HG02642 (cell line): ENCODE measurements around the gene SMARCA2.
"Not testable (repeated sequence)": the region's sequence is repeated elsewhere in the genome, so short reads cannot be mapped to it uniquely, and the experiment has no call there.

ENCODE experiments used
- ATAC-seq: cut with Tn5 transposase; IDR thresholded peaks from one replicate; pipeline ENCODE4 v1.9.1; 2021; ENCODE audit warnings: mild to moderate bottlenecking; ENCODE audit not compliant: unreplicated experiment, poor library complexity

Gene SMARCA2

DNA sequence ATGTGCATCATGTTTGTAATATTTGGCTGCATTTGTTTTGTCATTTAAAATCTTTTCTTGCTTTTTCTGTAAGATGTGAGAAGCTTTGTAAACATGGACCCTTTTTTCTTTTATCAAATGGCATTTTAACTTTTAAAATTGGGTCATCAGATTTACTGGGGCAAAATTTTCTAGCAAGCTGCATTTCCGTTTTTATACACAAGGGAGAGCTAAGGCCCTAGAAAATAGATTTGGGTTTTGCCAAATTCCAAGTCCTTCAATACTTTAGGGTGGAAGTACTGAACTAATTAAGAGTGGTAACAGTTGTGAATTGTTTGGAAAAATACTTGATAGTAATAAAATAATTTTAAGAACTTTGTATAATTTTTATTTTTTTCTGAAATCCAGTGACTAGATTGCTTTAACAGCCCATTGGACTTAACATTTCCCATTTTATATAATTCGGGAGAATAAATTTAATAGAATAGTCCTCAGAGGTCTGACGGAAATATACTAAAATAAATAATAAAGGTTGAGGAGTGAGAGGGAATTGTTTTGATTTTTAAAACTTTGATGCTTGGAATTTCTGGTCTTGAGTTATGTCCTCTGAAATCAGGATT is 117.4 kb downstream of the SMARCA2 start:
- no peak for ATAC-seq

DNA sequence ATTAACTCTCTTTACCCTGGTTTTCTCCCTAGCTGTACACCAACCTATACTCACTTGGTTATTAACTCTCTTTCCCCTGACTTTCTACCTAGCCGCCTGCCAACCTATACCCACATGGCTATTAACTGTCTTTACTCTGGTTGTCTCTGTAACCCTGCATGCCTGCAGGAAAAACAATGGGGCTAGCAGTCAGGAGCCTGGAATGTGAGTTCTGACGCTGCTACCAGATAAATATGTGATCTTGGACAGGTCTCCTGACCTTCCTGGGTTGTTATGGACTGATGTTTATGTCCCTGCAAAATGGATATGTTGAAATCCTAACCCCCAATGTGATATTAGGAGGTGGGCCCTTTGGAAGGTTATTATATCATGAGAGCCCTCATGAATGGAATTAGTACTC is 119.2 kb downstream of the SMARCA2 start:
- no peak for ATAC-seq

- ATAC-seq: no peak
Observed at GRCh38 chr9:2138646-2139045, 123.5 kb downstream of the SMARCA2 start.

DNA sequence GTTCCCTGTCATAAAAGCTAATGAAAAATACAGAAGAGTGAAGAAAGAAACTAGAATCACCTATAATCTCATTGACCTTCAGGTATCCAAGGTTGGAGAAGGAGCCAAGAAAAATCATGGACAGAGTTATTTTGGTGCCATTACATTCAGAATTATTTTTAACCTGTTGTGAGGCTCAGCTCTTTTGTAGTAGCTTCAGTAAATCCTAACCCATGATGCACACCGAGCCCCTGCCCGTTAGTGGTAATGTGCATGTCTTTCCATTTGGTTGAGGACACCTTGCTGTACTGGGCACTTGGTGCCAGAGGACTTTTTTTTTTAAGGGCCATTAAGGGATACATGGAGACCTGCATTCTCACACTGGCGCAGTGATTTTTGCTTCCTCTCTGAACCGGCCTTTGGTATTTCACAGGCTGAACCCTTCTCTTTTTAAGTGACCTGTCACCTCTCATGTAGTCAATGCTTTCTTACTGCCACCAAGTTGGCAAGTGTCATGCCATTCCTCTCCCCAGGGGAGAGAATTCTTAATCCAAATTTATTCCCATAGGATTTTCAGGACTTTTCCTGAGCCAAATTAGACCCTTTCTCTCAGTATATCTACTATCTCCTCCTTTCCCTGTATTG is 125.6 kb downstream of the SMARCA2 start:
- ATAC-seq: no peak

GRCh38 chr9:2142212-2142611 is 127.1 kb downstream of the SMARCA2 start:
- no peak for ATAC-seq

- ATAC-seq: no peak
Observed at GRCh38 chr9:2144619-2145018, 129.5 kb downstream of the SMARCA2 start.

- ATAC-seq: no peak
Observed at GRCh38 chr9:2145746-2146145, 130.6 kb downstream of the SMARCA2 start.

- ATAC-seq: not testable (repeated sequence)
Observed at GRCh38 chr9:2146700-2147099, 131.6 kb downstream of the SMARCA2 start.

GRCh38 chr9:2150338-2150737 is 135.2 kb downstream of the SMARCA2 start:
- no peak for ATAC-seq

GRCh38 chr9:2151171-2151570 is 136.0 kb downstream of the SMARCA2 start:
- ATAC-seq: no peak

DNA sequence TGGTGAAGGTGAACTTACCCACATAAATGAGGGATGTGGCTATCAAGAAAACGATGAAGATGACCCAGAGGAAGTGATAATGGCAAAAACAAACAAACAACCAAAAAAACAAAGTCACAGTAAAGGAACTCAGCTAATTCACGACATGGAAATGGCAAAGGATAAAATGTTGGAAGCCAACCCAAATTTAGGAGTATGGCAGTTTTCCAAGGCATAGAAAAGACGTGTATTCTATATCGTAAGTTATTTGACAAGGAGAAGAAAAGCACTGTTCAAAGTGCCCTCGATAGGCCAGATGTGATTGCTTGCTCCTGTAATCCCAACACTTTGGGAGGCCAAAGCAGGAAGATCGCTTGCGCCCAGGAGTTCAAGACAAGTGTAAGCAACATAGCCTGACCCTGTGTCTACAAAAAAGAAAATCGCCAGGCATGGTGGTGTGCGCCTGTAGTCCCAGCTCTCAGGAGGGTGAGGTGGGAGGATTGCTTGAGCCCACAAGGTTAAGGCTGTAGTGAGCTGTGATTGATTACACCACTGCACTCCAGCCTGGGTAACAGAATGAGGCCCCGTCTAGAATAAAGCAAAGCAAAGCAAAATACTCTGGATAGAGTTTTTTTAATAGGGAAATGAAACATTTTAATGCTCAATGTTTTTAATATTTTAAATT is 138.0 kb downstream of the SMARCA2 start:
- no peak for ATAC-seq

- no peak for ATAC-seq
Observed at GRCh38 chr9:2153630-2154217, 138.6 kb downstream of the SMARCA2 start.

DNA sequence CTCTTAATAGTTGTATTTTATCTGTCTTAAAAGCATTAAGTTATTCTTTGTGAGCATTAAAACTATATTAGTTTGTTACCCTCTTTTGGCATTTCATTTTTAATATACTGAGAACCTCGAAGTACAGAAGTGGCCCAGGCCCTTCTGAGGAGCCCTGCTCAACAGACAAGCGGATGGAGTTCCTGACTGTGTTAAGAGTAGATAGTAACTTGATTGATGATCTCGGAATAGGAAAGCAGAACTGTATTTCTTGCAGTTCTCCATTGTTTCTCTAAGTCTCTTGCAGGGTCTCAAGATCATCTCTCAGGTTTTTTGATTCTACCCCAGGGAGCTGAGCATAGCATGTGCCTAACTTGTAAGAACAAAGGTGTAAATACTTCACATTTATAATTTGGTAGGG is 139.6 kb downstream of the SMARCA2 start:
- no peak for ATAC-seq

DNA sequence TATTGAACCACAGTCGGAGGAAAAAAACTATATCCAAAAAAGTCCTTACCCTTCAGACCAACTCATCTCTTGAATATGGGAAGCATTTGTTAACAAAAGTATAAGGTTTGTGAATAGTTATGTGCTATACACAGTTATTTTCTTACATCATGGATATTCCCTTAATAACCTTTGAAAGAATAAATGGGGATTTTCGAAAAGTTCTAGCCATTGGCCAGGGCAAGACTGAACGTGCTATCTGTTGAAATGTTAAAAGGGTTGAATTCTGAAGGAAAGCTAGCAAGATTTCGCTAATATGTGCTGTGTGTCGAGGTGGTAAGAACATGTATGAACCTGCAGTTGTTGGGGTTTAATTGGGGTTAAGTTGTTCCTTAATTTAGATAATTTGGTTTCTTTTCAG is 140.8 kb downstream of the SMARCA2 start:
- no peak for ATAC-seq

DNA sequence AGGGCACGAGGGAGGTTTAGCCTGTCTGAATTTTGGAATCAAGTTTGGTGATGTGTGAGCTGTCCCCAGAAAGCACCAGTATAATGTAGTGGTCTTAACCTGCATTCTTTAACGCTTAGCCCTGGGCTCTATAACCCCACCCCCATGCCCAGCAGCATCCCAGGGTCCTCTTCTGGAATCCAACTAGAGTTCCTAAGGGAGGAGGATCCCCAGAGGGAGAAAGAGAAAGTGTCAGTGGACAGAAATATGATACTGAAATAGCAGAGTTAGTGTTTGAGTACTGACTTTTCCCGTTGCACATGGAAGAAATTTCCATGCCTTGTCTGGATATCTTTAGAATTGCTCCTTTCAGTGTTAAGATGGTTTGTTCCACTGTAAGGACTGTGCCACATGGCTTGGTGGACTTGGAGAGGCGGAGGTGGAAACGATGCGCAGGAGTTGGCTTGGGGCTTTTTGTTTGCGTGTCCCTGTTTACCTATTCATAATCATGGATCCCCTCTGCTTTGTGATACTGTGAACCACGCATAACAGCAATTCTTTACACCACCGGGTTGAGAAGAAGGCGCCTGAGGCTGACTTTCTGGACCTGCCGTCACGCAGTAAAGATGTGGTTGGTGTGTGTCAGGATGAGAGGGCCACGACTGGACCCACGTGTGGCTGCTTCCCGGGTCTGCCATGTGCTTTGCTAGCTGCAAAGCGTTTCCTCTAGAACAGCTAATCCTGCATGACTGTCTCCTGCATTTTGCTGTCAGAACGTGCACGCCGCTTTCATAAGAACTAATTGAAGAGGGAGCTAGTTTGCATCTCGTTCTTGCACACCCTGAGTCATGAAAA is 142.3 kb downstream of the SMARCA2 start:
- ATAC-seq: peak; percentile 44

DNA sequence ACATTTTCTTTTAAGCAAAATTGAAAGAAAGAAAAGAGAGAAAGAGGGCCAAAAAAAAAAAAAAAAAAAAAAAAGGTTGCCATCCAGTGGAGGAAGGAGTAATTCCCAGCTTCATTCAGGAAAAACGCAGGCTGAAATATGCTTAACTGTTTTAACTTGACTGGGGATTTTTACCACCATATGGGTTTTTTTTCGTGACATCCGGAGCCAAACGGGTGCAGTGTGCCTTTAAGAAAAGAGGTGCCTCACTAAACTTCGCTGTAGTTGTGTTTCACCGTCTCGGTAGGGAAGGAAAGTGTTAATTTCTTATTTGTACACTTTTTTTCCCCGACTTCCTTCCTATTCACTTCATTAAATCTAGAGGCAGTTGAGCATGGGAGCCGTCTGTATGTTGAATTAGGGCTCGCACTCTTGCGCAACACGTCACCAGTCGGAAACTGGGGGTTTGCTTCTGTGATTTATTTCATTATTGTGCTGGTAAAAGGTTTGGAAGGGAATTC is 143.0 kb downstream of the SMARCA2 start:
- ATAC-seq: peak; percentile 63

GRCh38 chr9:2158766-2159430 is 143.8 kb downstream of the SMARCA2 start:
- ATAC-seq: no peak

DNA sequence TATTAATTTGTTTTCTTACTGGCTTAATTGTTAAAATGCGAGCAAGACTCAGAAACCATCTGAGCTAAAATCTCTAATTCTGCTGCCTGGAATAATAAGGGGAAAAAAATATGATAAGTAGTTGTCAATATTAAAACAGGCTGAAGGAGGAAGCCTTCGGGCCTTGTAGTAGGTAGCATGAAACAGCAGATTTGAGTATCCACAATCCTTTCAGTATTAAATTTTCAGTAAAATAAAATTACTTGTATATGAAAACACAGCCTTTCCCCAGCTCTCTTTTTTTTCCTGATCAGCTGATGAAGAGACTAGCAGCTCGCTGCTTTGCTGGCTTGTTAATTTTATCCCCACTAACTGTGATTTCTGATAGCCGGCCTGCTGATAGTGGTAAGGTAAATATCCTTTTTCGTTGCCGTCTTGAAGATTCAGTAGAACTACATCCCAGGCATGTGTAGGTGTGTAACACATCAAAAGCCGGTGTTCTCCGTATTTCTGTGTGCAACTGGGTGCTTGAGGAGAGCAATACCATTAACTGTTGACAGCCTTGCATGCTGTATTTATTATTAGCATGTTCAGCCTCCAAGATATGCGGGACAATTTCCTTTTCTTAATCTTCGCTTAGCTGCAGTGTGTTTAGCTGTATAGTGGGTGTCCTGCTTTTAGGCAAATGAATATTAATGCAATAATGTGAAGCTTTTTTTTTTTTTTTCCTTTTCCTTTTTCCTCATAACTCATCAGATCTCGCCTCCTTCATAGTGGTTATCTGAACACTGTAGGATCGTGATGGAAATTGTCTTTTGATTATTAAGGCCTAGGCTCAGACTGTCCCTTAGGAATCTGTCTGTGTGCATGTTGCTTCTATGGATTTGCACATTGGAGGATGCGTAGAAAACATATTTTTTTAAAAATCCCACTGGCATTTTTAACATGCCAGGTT is 144.6 kb downstream of the SMARCA2 start:
- no peak for ATAC-seq

- ATAC-seq: no peak
Observed at GRCh38 chr9:2161661-2162060, 146.5 kb downstream of the SMARCA2 start.
